ENCODE data around the gene POC5.
A peak's percentile ranks its signal among the peaks of the same experiment; 100 is the strongest.
"Not testable (repeated sequence)": the region's sequence is repeated elsewhere in the genome, so short reads cannot be mapped to it uniquely, and the experiment has no call there.

POC5 gene, protein sequence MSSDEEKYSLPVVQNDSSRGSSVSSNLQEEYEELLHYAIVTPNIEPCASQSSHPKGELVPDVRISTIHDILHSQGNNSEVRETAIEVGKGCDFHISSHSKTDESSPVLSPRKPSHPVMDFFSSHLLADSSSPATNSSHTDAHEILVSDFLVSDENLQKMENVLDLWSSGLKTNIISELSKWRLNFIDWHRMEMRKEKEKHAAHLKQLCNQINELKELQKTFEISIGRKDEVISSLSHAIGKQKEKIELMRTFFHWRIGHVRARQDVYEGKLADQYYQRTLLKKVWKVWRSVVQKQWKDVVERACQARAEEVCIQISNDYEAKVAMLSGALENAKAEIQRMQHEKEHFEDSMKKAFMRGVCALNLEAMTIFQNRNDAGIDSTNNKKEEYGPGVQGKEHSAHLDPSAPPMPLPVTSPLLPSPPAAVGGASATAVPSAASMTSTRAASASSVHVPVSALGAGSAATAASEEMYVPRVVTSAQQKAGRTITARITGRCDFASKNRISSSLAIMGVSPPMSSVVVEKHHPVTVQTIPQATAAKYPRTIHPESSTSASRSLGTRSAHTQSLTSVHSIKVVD

DNA sequence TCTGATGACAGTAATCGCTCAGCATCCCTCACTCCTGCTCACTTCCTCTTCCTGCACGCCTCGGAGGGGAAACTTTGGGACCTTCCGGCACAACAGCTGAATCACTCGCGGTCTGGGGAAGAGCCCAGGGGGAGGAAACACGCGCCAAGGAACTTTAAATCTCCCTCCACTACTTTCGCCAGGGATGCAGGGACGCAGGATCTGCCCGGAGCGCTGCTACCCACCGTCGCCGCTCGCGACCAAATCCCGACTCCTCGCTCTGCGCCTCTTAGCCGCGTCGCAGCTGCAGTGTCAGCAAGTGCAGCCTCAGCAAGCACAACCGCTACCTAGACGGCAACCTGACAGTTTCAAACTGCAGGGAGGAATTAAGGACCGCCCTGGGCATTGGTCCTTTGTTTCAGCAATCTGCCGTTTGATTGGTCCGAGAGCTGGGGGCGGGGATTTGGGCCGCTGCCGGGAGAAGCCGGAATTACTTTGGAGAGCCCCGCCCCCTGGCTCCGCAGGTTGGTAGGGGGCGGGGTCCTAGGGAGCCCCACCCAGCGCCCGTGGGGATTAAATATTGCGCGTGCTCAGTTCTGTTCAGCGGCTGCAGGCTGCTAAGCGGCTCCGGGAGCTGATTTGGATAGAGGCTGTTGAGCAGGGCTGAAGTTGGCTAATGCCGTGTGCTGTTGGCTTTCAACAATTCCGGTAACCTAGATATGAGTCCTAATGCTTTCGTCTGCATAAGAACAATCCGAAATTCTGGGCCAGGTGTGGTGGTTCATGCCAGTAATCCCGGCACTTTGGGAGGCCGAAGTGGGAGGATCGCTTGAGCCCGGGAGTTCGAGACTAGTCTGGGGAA lies at the start of gene POC5:
Gene POC5 (minus strand): TSS at position 356 of the 841 bp plus-strand sequence. CDS start 4,500 bp downstream, outside the sequence.
- peak; percentile 92 for DNase-seq (ENCODE audit: low read depth)

DNA sequence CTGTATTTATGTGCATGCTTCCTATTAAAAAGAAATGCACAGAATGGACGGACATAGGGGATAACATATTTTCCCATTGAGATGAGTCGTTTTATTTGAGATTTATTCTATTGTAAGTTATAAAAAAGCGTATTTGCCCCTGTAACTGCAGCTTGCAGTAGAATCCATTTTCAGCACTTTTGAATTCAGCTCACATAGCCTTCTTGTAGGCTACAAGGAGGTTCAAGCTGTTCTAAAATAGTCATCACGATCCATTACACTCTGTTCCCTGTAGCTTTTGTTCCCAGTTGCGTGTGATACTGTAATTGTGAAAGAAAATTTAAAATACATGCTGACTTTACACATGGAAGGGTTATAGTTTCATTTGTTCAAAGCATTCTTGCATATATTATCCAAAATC lies 40.9 kb upstream of the POC5 start:
- no peak for DNase-seq (ENCODE audit: low read depth)

DNA sequence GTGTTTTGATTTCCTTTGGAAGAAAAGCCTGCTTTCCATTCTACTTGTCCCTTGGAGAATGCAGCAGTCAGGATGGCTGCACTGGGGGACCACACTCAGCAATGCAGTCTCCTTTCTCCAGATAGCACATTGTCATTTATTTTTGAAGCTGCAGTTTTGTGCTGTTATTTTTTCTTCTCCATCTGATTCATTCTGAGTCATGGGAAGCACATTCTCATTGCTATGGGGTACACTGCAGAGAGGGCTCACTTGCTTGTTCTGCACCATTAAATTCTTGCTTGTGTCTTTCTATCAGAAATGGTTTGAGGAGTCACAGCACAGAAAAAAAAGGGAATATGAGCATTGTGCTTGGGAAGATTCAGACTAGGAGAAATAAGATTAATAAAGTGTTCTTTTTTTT lies 39.7 kb upstream of the POC5 start:
- no peak for DNase-seq (ENCODE audit: low read depth)

DNA sequence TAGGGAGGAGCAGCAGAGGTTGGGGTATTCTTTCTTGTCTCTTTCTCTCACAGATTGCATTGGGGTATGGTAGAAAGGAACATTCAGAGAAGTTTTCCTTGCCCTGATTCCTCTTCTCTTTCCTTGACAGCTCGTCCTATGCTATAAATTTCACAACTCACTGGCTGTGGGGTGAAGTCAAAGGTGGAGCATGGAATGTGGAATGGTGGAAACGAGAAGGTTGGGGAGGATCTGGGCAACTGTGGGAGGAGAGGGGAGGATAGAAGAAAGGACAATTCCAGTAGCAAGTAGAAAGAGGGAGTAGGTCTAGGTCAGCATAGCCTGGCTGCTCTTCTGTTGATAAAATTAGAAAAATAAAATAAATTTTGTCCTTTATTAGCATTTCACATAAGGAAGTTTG lies 39.0 kb upstream of the POC5 start:
- DNase-seq (ENCODE audit: low read depth): no peak

DNA sequence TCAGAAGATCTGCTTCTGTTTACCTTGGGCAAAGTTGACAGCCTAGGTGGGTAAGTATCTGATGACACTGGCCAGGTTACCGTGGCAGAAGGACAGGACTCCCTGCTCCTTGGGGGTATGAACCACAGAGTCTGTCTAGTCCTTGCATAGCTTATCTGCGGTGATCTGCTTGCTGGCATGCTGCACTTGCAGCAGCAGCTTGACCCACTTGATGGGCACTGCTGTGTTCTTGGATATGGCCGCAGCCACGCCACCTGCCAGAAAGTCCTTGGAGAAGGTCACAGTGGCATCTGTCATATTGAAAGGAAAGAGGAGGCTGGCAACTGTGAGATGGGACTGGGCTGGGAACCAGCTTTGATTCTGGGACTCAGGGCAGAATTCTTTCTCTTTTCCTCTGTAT lies 35.9 kb upstream of the POC5 start:
- DNase-seq (ENCODE audit: low read depth): no peak

DNA sequence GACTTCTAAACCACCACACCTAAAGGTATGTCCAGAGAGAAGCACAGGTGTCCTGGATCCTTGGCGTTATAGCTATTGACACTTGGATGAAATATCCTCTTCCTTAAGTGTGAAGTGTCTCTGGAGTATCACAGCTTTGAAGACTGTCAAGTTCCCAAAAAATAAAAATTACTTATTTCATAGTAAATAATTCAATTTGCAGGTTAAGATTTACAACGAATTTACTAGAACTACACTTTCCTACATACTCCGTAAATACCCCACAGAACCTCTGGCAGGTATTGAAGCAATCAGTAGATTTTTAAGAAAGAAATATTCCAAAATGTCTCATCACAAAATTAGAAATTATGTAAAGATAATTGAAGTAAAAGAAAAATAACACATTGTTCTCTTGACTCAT lies 27.1 kb upstream of the POC5 start:
- DNase-seq (ENCODE audit: low read depth): no peak

DNA sequence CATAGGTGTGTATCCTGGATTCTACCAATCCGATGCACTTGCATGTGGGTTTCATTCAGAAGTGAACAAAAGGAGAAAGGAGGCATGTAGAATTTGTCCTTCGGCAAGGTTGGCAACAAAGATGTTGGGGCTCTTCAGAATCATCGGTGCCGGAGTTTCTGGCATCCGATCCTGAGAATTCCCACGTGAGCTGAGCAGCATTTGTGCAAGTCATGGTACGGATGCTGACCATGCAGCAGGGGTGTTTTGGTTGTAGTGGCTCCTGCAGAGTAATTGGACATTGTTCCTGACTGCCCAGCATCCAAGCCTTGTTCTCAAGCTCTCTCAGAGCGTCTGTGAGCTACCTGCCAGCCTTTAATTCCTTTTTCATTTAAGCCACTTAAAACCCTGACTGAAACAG lies 19.0 kb upstream of the POC5 start:
- DNase-seq (ENCODE audit: low read depth): no peak

DNA sequence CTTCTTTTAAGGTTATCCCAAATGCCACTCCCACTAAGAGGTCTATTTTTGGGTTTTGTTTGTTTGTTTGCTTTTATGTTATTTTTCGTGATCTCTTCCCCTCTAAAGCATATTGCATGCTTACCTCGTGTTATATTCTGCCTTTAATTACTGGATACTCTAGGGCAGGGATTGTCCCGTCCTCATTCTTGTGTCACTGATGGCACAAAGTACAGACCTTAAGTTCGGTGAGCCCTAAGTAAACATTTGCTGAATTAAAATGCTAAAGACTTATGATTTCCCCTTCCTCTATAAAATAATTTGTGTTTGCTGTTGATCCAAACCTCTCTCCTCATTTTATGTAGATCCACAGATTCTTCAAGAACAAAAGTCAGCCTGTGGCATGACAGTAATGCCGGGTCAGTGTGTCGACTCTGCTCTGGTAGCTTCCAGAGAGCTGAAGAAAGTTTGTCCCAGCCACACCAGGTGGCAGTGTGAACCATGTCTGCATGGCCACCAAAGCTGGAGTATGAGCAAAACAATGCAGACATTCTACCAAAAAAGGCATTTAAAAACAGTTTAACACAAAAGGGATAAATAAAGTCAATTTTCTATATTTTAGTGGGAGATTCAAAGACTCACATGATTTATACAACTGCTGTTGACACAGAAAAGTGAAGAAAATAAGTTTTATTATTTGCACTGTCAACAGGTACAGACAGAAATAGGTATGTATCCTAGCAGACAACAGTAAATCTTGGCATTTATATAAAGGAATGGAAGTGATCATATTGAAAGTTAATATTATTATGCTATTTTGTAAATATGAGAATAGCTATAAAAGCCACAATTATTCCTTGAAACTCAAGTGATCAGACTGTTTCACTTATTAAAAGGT lies 17.9 kb upstream of the POC5 start:
- DNase-seq (ENCODE audit: low read depth): no peak

DNA sequence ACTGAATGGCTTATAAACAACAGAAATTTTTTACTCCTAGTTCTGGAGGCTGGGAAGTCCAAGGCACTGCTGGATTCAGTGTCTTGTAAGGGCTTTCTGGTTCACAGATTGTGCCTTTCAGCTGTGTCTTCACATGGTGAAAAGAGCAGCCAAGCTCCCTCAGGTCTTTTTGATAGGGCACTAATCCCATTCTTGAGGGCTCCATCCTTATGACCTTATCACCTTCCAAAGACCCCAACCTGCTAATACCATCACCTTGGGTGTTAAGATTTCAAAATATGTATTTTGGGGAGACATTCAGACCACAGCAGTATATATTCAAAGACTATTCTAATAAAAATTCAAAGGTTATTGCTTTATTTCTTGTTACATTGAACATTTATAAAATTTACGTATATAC lies 16.5 kb upstream of the POC5 start:
- DNase-seq (ENCODE audit: low read depth): no peak

DNA sequence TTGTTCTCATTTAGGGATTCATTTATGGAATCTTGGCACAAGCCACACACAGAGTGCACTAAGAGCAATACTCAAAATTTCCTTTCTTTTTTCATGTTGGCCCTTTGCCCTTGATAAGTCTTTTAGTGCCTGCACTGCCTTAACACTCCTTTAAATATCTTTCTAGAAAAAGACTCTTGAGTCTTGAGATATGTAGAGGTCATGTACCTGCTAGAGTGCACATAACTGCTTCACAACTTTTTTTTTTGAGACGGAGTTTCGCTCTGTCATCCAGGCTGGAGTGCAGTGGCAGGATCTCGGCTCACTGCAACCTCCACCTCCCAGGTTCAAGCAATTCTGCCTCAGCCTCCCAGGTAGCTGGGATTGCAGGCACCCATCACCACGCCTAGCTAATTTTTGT lies 14.3 kb upstream of the POC5 start:
- DNase-seq (ENCODE audit: low read depth): not testable (repeated sequence)

DNA sequence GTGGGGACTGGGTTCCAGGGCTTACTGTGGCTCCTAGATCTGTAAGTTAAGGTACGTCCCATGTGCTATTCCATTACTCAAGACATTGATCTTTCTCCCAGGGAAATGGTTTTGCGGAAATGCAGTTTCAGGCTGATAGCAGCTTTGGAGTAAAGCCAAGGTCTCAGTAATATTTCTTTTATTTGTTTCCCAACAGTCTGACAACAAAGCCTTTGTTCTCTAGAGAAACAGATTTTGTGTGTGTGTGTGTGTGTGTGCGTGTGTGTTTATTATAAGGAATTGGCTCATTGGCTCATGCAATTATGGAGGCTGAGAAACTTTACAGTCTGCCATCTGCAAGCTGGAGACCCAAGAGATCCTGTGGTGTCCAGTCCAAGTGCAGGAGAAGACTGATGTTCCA lies 12.1 kb upstream of the POC5 start:
- DNase-seq (ENCODE audit: low read depth): no peak

DNA sequence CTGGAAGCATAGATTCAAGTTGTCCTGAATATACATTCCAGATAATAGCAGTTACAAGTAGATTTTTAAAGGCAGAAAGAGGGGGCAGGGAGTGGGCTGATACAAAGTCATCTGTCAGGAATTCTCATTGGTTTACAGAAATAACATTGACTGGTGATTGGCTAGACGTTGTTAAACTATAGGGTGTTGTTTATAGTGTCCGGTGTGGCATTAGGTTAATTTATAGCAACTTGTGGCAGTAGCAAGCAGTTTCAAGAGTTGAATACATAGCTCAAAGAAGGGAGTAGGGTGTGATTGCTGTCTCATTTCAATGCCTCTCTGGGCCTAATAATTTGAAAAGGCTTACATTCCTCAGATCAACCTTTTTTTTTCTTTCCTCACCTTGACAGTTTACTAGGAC lies 10.7 kb upstream of the POC5 start:
- DNase-seq (ENCODE audit: low read depth): no peak

DNA sequence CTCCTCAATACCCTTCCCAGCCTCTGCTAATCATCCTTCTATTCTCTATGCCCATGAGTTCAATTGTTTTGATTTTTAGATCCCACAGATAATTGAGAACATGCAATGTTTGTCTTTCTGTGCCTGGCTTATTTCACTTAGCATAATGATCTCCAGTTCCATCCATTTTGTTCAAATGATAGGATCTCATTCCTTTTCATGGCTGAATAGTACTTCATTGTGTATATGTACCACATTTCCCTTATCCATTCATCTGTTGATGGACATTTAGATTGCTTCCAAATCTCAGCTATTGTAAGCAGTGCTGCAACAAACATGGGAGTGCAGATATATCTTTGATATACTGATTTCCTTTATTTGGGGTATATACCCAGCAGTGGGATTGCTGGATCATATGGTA lies 9.0 kb upstream of the POC5 start:
- DNase-seq (ENCODE audit: low read depth): not testable (repeated sequence)

DNA sequence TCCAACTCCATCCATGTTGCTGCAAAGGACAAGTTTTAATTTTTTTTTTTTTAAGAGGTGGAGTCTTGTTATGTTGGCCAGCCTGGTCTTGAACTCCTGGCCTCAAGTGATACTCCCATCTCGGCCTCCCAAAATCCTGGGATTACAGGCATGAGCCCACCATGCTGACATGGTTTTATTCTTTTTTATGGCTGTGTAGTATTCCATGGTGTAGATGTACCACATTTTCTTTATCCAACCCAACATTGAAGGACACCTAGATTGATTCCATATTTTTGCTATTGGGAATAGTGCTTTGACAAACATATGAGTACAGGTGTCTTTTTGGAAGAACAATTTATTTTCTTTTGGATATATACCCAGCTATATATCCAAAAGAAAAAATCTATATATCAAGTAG lies 6.1 kb upstream of the POC5 start:
- no peak for DNase-seq (ENCODE audit: low read depth)

DNA sequence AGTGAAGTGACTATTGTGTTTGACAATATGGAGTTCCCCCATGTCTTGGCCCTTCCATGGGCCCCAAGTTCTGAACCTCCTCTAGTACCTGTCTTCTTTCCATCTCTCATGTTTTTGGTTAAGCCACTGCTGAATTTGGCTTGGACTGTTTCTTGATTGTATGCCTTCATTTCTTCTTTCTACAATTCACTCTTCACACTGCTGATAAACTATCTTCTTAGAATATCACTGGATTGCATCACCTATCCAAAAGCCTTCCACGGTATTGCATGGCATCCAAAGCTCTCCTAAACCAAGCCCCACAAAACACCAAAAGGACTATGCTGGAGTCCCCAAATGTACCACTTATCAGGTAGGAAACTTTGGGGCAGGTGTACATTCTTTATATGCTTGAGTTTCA lies 4.3 kb upstream of the POC5 start:
- DNase-seq (ENCODE audit: low read depth): no peak

DNA sequence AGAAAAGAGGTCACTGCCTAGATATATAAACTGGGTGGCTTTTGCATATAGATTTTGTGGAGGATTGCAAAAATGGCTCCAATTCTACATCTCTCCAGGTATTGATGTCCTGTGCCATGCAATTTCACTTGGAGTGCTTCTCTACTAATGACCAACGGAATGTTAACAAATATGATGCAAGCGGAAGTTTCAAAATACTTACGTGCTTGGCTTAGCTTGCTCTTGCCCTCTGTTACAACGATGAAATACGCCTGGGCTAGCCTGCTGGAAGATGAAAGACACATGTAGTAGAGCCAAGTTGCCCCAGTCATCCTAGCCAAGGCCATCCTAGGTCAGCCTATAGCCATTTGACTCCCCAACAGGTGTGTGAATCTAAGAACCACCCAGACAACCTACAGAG lies 3.6 kb upstream of the POC5 start:
- DNase-seq (ENCODE audit: low read depth): no peak

DNA sequence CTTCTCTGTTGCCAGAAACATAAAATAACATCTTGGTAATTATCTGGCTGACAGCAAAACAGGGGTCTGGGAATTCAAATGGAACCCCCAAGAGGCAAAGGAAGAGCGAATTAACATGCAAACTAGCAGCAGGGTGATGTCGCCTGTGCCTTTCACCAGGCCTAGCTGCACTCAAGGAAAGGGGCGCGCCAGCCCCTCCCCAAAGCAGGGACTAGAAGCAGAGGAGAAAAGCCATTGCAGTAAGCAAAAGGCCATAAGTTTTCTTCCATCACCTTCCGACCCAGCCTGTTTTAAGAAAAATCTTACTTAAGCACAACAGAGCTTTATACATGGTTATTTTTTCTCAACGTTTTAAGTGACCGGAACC lies 539 bp downstream of the POC5 start:
- DNase-seq (ENCODE audit: low read depth): no peak

DNA sequence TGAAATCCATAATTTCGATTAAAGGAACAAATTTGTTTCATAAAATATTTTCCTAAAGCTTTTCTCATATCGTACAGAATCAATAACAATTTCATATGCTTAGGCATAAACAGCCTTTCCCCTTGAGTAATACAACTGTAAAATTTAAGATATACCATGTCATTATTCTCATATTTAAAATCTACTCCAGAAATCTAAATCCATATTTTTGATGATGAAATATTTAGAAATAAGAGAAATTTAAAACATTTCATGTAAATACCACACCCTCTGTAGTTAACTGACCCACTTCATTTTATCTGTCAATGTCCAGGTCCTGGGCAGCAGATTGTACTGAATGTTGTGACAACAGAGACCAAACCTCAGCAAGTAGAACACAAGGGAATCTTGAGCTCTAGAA lies 5.1 kb downstream of the POC5 start:
- no peak for DNase-seq (ENCODE audit: low read depth)

DNA sequence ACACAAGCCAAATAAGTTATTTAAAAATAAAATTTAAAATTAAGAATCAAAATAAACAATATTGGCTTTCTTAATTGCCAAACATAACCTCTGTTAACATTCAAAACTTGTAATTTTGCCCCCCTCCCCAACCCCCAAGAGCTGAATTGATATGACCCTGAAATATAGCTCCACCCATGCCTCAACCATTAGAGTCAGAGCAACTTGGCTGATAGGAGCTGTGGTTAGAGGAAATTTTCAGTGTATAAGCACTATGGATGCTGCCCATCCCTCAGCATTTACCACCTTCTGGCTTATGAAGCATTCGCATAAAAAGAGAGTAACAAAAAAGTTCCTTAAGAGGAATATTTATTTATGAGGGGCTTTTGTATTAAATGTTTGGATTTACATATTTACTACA lies 6.1 kb downstream of the POC5 start:
- no peak for DNase-seq (ENCODE audit: low read depth)

DNA sequence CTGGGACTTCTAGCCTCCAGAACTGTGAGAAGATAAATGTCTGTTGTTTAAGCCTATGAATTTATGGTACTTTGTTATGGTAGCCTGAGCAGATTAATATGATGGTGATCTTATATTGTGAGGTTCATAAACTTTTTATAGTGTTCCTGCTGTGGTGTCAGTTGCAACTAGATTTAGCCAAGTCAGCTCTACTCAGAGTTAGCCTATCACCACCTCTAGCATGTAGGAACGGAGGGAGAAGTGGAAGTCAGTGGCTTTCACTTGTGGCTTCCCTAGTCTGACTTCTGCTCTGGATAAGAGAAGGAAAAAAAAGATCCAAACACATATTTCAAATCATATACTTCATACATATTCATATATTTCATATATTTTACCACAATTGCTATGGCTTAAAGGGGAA lies 6.6 kb downstream of the POC5 start:
- DNase-seq (ENCODE audit: low read depth): no peak

DNA sequence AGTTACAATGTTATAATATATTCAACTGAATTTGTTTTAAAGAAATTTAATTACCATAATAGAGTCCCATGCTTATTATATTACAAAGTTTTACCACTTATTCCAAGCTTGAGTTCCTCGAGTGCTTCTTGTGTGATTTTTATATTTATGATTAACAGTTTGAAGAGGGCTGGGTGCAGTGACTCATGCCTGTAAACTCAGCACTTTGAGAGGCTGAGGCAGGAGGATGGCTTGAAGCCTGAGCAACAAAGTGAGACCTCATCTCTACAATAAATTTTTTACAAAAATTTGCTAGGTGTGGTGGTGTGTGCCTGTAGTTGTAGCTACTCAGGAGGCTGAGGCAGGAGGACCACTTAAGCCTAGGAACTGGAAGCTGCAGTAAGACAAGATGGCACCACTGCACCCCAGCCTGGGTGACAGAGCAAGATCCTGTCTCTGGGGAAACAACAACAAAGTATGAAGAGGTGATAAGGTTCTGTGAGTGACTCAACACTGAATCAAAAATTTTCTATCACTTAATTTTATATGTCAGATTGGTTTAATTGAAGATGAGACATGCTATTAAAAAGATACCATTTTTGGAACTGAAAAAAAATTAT lies 9.2 kb downstream of the POC5 start:
- DNase-seq (ENCODE audit: low read depth): no peak

DNA sequence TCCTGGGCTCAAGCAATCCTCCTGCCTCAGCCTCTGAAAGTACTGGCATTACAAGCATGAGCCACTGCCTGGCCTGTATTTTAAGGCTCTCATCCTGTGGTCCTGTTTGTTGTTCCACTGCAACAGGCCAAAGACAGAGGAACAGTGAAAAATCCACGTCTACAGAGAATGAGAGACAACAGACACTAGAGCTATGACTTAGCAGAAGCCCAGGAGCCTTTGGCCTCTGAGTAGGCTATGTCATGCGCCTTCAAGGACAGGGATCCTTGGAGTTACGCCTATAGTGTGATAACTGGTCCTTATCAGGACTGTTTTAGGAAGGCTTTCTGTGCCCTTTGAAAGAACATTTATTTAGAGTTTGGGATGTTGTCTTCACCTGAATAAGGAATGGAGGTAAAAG lies 10.5 kb downstream of the POC5 start:
- DNase-seq (ENCODE audit: low read depth): no peak

Data from fibroblast of gingiva (primary cell).